Uterus (tissue), 2 donors: ENCODE results near the gene DEFB131B.
"Not testable (repeated sequence)": the region's sequence is repeated elsewhere in the genome, so short reads cannot be mapped to it uniquely, and the experiment has no call there.

ENCODE experiments used
- POLR2A ChIP-seq, 2 donors: fragments of 450-650 bp; IDR thresholded peaks; one replicate each; pipeline ENCODE4 v1.6.1; 2016; ENCODE audit warnings: antibody characterized with exemption in 2 of 2, mild to moderate bottlenecking in 1 of 2, moderate library complexity in 1 of 2
- TF ChIP-seq, protein P1 (sequence below), 4 experiments: fragments of 200-600 bp in 2 of 4; fragments of 450-650 bp in 2 of 4; sonication (generic) in 2 of 4; IDR thresholded peaks; one replicate each; pipeline ENCODE4 v1.5.1; 2016 to 2019; ENCODE audit warnings: antibody characterized with exemption in 4 of 4, mild to moderate bottlenecking in 2 of 4, moderate library complexity in 1 of 4

DNA sequence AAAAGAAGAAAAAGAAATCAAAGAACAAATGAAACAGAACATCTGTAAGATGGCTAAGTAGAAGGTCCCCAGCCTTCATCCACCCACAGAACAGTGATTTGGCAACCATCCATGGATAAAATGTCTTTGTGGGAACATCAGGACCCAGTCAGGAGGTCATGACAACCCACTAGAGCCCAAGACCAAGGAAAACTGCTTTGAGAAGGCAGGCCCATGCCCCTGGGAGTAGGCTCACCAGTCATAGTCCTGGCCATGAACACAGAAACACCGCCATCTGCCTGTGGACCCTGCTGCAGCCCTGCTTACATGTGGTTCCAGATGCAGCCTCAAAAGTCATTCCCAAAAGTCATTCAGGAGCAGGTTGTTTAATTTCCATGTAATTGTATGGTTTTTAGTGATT is 11.0 kb upstream of the DEFB131B start:
- TF ChIP-seq, protein P1, sequence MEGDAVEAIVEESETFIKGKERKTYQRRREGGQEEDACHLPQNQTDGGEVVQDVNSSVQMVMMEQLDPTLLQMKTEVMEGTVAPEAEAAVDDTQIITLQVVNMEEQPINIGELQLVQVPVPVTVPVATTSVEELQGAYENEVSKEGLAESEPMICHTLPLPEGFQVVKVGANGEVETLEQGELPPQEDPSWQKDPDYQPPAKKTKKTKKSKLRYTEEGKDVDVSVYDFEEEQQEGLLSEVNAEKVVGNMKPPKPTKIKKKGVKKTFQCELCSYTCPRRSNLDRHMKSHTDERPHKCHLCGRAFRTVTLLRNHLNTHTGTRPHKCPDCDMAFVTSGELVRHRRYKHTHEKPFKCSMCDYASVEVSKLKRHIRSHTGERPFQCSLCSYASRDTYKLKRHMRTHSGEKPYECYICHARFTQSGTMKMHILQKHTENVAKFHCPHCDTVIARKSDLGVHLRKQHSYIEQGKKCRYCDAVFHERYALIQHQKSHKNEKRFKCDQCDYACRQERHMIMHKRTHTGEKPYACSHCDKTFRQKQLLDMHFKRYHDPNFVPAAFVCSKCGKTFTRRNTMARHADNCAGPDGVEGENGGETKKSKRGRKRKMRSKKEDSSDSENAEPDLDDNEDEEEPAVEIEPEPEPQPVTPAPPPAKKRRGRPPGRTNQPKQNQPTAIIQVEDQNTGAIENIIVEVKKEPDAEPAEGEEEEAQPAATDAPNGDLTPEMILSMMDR (IDR thresholded peaks at IDR 0.05): not testable (repeated sequence)
- not testable (repeated sequence) for TF ChIP-seq POLR2A (IDR thresholded peaks at IDR 0.05)
